KMS-11 (cell line): Measurements from ENCODE around the gene PTK6.
"Not testable (repeated sequence)": the region's sequence is repeated elsewhere in the genome, so short reads cannot be mapped to it uniquely, and the experiment has no call there.

Experiments used
- H2AFZ ChIP-seq: fragments of 200-600 bp; sonication (generic); 2 replicates; pipeline ENCODE4 v1.6.1; 2016; ENCODE audit warnings: antibody characterized with exemption, mixed run types, low read depth
- H3K27ac ChIP-seq: fragments of 200-600 bp; sonication (generic); 2 replicates; pipeline ENCODE4 v1.6.1; 2016; ENCODE audit warnings: mild to moderate bottlenecking, mixed run types
- H3K27me3 ChIP-seq: fragments of 200-600 bp; sonication (generic); 2 replicates; pipeline ENCODE4 v1.6.1; 2017; ENCODE audit warnings: mild to moderate bottlenecking, low read depth, mixed run types, moderate library complexity; ENCODE audit not compliant: insufficient read depth
- H3K36me3 ChIP-seq: fragments of 200-600 bp; sonication (generic); 2 replicates; pipeline ENCODE4 v1.6.1; 2017; ENCODE audit warnings: mild to moderate bottlenecking, mixed run types; ENCODE audit not compliant: insufficient read depth
- H3K4me1 ChIP-seq: fragments of 200-600 bp; sonication (generic); 2 replicates; pipeline ENCODE4 v1.6.1; 2016; ENCODE audit warnings: mild to moderate bottlenecking, low read depth, mixed run types; ENCODE audit not compliant: poor library complexity, severe bottlenecking
- H3K4me2 ChIP-seq: fragments of 200-600 bp; sonication (generic); 2 replicates; pipeline ENCODE4 v1.7.0; 2016; ENCODE audit warnings: mild to moderate bottlenecking, mixed run types
- H3K4me3 ChIP-seq: fragments of 200-600 bp; sonication (generic); IDR thresholded peaks from 2 replicates; pipeline ENCODE4 v1.6.1; 2017; ENCODE audit warnings: low read depth, low read length, mixed read lengths; ENCODE audit not compliant: insufficient read depth
- H3K79me2 ChIP-seq: fragments of 200-600 bp; sonication (generic); 2 replicates; pipeline ENCODE4 v1.6.1; 2016; ENCODE audit warnings: low read depth, mixed run types; ENCODE audit not compliant: insufficient read depth
- H3K9ac ChIP-seq: fragments of 200-600 bp; sonication (generic); 2 replicates; pipeline ENCODE4 v1.6.1; 2016; ENCODE audit warnings: mild to moderate bottlenecking, mixed run types
- H4K20me1 ChIP-seq: fragments of 200-600 bp; sonication (generic); 2 replicates; pipeline ENCODE4 v1.6.1; 2016; ENCODE audit warnings: mild to moderate bottlenecking, mixed run types; ENCODE audit not compliant: insufficient read depth
- TF ChIP-seq, protein P1 (sequence below): fragments of 200-600 bp; sonication (generic); conservative IDR thresholded peaks from 2 replicates; pipeline ENCODE4 v1.6.1; 2017; ENCODE audit warnings: low read depth, mild to moderate bottlenecking, antibody characterized with exemption, low read length, moderate library complexity, mixed read lengths

The PTK6 gene

DNA sequence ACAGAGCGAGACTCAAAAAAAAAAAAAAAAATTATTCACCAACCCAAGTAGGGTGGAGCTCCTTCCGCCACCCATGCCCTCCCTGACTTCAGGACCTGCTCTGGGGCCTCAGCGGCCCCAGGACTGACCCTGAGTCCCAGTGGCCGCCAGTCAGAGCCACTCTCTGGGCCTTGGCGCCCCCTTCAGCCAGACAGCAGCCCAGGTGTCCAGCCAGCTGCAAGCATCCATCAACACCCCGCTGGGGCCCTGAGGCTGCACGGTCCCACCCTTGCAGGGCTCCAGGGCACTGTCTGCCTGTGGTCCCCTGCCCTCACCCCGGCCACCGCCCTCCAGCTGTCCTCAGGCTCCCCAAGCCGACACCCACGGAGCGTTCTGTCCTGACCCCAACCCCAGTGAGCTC is 53.3 kb downstream of the PTK6 start:
- no peaks in the 10 kb centered on the region for H4K20me1 ChIP-seq
- peaks cover 16% of the 10 kb centered on the region for H3K4me1 ChIP-seq
- H3K9ac ChIP-seq: no peak overlapping the region
- TF ChIP-seq, protein P1, sequence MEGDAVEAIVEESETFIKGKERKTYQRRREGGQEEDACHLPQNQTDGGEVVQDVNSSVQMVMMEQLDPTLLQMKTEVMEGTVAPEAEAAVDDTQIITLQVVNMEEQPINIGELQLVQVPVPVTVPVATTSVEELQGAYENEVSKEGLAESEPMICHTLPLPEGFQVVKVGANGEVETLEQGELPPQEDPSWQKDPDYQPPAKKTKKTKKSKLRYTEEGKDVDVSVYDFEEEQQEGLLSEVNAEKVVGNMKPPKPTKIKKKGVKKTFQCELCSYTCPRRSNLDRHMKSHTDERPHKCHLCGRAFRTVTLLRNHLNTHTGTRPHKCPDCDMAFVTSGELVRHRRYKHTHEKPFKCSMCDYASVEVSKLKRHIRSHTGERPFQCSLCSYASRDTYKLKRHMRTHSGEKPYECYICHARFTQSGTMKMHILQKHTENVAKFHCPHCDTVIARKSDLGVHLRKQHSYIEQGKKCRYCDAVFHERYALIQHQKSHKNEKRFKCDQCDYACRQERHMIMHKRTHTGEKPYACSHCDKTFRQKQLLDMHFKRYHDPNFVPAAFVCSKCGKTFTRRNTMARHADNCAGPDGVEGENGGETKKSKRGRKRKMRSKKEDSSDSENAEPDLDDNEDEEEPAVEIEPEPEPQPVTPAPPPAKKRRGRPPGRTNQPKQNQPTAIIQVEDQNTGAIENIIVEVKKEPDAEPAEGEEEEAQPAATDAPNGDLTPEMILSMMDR: no peak
- H3K27me3 ChIP-seq: peaks cover 84% of the 10 kb centered on the region
- no peaks in the 10 kb centered on the region for H3K79me2 ChIP-seq
- H3K4me3 ChIP-seq: no peak overlapping the region
- H3K27ac ChIP-seq: no peak overlapping the region
- peak overlapping the region; percentile 31; the same call in 1 of the 2 replicates for H3K4me2 ChIP-seq
- no peaks in the 10 kb centered on the region for H3K36me3 ChIP-seq
- no peak overlapping the region for H2AFZ ChIP-seq

DNA sequence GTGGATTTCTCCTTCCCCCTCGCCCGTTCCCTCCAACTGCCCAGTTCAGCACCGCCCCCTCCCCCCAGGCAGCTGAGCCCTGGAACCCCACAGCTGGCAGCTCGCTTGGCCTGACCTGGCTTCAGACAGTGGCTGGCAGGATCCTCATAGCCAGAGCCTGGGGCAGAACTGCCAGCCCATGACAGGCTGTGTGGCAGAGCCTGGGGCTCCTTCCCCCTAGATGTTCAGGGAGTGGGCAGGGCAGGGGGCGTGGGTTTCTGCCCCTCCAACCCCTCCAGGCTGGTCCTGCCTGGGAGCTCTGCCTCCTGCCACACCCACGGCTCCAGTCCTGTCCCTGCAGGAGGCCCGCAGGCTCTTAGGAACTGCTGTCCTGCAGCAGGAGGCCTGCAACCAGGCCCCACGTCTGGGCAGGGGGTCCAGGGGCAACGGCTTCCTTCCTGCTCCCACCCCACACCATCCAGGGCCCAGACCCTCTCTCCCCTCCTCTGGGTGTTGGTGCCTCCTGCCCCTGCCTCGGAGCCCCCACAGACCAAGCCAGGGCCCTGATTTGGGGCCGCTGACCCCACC is 55.1 kb downstream of the PTK6 start:
- no peak overlapping the region for H3K9ac ChIP-seq
- H2AFZ ChIP-seq: no peak overlapping the region
- H3K4me1 ChIP-seq: peaks cover 16% of the 10 kb centered on the region
- TF ChIP-seq, protein P1: no peak
- no peak overlapping the region for H3K27ac ChIP-seq
- no peaks in the 10 kb centered on the region for H3K79me2 ChIP-seq
- no peaks in the 10 kb centered on the region for H3K36me3 ChIP-seq
- H3K4me3 ChIP-seq: no peak overlapping the region
- no peak overlapping the region for H3K4me2 ChIP-seq
- peaks cover 92% of the 10 kb centered on the region for H3K27me3 ChIP-seq
- H4K20me1 ChIP-seq: no peaks in the 10 kb centered on the region

DNA sequence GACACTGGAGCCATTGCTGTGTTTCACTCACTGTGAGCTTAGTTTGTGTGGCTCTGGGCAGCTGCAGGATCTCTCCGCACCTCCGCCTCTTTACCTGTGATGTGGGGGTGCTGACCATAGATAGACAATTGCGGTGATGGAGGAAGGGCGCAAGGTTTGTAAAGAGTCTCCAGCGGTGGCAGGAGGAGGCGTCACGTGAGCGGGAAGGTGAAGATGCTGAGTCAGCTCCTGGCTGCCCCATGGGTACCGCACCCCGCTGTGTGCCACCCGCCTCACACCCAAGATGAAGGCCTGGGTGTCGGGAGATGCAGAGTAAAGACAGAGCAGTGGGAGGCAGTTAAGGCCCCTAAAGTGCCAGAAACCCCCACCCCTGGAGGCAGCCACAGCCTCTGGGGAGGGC is 55.7 kb downstream of the PTK6 start:
- H3K27ac ChIP-seq: no peak overlapping the region
- H3K9ac ChIP-seq: no peak overlapping the region
- peaks cover 16% of the 10 kb centered on the region for H3K4me1 ChIP-seq

DNA sequence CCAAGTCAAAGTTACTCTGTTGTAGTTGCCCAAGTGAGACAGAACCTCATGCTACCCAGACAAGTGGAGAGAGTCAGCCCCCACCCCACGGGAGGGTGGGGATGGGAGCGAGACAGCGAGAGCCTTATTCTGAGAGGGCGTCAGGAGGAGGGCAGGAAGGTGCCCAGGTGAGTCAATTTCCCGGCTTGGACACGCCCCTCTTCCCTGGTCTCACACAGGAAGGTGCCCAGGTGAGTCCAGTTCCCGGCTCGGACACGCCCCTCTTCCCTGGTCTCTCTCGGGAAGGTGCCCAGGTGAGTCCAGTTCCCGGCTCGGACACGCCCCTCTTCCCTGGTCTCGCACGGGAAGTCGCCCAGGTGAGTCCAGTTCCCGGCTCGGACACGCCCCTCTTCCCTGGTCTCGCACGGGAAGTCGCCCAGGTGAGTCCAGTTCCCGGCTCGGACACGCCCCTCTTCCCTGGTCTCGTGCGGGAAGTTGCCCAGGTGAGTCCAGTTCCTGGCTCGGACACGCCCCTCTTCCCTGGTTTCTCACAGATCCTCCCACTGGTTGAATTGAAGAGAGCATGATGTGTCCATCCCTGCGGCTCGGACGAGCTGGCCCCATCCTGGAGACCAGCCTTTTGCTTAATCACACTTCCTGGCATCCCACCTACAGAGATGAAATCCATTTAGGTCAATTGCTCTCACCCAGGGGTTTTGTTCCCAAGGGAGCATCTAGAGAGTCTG is 57.3 kb downstream of the PTK6 start:
- not testable (repeated sequence) for H3K9ac ChIP-seq, H2AFZ ChIP-seq, H3K79me2 ChIP-seq, H4K20me1 ChIP-seq, H3K4me2 ChIP-seq, H3K4me3 ChIP-seq, H3K36me3 ChIP-seq, H3K27ac ChIP-seq
- Histone ChIP-seq H3K27me3 (peaks cover 99% of the 10 kb centered on the region), H3K4me1 (peaks cover 16% of the 10 kb centered on the region)

More for the DNA sequence above, 55.7 kb downstream of the PTK6 start:
- peaks cover 97% of the 10 kb centered on the region for H3K27me3 ChIP-seq
- H4K20me1 ChIP-seq: no peaks in the 10 kb centered on the region
- H3K36me3 ChIP-seq: no peaks in the 10 kb centered on the region
- H3K79me2 ChIP-seq: no peaks in the 10 kb centered on the region
- TF ChIP-seq, protein P1: no peak
- no peak overlapping the region for H2AFZ ChIP-seq
- no peak overlapping the region for H3K4me2 ChIP-seq
- H3K4me3 ChIP-seq: no peak overlapping the region
